HG02642 (cell line): Measurements from ENCODE around the gene TYMP.
"Not testable (repeated sequence)": the region's sequence is repeated elsewhere in the genome, so short reads cannot be mapped to it uniquely, and the experiment has no call there.

Experiments
- ATAC-seq: cut with Tn5 transposase; IDR thresholded peaks from one replicate; pipeline ENCODE4 v1.9.1; 2021; ENCODE audit warnings: mild to moderate bottlenecking; ENCODE audit not compliant: unreplicated experiment, poor library complexity

Gene TYMP

DNA sequence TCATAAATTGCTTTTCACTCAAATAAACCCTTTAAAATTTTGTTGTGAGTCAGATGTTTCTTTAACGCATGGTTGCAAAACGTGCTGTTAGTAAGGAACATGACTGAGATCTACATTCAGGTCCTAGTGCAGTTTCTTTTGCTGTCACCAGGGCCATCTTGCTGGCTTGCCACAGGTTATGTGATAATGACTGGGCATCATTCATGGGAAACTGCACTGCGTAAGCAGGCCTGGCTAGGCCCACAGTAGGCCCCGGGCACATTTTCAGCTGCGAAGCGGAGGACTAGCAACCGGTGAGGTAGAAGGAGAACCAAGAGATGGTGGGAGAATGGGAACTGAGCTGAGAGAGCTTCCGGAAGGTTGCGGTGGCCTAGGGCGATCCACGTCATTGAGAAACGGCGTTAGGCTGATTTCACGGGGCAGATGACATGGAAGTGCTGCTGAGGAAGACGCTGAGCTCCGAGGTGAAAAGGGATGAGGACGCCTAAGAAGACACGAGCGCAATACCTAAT, 12.7 kb upstream of the TYMP start:
- ATAC-seq, result no peak

DNA sequence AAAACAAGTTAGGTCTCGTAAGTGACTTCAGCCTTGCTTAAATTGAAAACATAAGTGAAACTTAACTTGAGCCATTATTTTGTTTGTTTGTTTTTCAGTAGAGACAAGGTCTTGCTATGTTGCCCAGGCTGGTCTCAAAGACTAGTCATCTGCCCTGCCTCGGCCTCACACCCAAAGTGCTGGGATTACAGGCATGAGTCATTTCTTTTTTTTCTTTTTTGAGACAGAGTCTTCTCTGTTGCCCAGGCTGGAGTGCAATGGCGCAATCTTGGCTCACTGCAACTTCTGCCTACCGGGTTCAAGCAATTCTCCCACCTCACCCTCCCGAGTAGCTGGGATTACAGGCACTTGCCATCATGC, 11.8 kb upstream of the TYMP start:
- ATAC-seq, result not testable (repeated sequence)

DNA sequence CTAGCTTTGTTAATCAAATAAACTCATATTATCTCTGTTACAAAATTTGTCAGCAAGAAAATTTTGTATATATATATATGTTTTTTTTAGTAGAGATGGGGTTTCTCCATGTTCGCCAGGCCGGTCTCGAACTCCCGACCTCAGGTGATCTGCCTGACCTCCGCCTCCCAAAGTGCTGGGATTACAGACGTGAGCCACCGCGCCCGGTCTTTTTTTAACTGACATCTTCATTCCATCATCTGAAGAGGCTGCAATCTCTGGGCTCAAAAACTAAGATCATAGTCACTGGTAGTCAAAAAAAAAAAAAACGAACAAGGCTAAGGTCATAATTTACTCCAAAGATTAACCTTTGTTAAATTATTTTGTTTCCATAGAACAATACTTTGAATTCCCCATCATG, 10.6 kb upstream of the TYMP start:
- ATAC-seq, result no peak

DNA sequence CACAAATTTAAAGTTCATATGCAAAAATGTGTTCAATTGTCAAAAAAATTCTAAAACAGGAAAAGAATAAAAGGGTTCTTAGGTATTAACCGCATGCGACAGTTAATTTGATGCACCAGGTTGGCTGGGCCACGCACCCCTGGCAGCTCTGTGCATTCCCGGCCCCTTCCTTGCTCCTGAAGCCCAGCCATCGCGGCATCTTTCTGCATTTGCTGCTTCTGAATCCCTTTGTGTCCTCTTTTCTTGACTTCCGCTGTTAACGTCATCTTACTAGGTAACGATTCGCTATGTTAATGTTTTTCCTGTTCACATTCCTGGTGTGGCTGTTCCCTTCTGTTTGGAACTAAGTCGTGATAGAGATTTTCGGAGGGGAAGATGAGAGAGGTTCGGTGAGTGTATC, 8.0 kb upstream of the TYMP start:
- no peak for ATAC-seq

DNA sequence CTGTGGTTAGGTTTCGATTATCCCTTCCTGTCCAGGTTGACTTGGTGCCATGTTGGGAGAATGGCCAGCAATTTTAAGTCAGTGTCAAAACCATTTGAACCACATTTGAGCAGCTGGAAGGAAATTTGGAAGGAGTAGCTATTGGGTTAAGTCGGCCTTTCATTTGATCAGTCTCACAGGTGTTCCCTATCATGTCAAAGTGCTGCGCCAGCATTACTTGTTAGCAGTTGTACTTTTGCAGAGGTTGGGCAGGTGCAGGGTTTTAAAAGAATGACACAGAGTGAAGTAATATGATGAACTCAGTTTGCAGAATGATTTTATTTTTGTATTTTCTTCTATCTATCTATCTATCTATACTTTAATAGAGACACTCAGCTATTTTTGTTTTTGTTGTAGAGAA, 6.4 kb upstream of the TYMP start:
- ATAC-seq, result no peak

DNA sequence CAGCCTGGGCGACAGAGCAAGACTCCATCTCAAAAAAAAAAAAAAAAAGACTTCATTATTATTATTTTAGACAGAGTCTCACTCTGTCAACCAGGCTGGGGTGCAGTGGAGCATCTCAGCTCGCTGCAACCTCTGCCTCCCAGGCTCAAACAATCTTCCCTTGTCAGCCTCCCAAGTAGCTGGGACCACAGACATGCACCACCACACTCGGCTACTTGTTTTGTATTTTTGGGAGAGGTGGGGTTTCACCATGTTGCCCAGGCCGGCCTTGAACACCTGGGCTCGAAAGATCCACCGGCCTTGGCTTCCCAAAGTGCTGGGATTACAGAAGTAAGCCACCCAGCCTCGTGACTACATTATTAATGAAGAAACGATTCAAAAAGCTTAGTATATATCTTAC, 5.3 kb upstream of the TYMP start:
- ATAC-seq, result no peak

DNA sequence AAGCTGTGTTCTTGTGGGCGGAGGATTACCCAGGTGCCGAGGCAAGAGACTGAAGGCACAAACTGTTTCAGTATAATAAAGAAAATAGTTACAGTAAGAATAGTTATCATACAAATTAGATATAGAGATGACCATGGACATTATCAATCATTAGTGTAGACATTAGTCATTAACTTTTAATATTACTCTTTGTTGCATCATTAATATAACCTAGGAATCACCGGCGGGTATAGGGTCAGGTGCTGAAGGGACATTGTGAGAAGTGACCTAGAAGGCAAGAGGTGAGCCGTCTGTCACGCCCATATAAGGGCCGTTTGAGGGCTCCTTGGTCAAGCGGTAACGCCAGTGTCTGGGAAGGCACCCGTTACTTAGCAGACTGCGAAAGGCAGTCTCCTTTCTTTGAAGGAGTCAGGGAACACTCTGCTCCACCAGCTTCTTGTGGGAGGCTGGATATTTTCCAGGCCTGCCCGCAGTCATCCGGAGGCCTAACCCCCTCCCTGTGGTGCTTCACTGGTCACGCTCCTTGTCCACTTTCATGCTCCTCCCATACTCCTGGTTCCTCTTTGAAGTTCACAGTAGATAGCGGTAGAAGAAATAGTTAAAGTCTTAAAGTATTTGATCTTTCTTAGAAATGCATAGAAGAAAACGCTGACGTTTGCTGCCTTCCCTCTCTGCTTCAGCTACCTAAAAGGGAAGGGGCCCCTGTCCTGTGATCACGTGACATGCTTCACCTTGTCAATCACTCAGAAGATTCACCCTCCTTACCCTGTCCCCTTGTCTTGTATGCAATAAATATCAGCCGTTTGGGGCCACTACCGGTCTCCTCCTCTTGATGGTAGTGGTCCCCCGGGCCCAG, 4.3 kb upstream of the TYMP start:
- not testable (repeated sequence) for ATAC-seq

DNA sequence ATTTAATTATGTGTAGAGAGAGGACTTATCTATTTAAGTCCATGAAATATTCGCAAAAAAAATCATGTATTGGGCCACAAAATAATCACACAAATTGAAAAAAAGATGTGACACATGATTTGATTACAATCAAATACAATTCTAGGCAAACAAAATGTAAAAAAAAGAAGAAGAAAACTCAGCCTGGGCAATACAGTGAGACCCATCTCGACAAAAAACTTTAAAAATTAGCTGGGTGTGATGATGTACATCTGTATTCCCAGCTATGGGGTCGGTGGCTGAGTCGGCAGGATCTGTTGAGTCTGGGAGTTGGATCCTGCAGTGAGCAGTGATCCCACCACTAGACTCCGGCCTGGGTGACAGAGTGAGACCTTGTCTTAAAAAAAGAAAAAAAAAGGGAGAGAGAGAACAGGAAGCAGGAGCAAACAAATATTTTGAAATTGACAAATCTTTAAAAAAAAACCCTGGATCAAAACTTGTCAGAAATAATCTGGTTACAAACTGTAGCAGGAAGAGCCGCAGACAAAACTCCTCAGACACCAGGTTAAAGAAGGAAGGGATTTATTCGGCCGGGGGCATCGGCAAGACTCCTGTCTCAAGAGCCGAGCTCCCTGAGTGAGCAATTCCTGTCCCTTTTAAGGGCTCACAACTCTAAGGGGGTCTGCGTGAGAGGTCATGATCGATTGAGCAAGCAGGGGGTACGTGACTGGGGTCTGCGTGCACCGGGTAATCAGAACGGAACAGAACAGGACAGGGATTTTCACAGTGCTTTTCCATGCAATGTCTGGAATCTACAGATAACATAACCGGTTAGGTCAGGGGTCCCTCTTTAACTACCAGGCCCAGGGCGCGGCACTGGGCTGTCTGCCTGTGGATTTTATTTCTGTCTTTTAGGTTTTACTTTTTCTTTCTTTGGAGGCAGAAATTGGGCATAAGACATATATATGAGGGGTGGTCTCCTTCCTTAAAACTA, 3.3 kb upstream of the TYMP start:
- ATAC-seq, result no peak

DNA sequence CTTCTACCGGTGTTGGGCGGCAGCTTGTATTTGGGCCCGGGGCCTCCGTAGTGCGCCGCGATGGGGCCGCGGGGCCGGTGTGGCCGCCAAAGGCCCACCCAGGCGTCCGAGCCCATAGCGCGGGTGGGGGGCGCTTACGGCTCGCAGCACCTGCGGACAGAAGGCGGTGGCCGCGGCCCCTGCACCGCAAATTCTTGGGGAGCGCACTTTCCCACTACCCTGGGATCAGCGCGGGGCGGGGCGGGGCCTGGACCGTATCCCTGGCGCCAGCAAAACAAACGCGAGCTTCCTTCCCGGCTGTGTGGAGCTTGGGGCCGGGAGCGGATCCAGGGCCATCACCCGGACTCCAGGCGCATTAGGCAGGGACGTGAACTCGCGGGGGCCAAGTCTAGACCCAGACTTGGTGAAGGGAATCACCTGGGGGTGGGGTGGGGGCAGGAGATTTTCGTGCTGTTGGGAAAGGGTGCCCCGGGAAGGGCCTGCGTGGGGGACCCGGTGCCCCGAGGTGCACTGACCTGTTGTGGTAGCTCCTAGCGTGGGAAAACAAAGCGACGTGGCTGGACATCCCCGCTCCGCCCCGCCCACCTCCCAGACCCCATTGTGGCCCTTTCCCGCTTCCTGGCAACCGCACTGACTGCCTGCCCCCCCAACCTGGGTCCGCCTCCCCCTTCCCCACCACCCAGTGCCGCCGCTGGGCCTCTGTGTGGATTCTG, 2.3 kb upstream of the TYMP start:
- no peak for ATAC-seq

DNA sequence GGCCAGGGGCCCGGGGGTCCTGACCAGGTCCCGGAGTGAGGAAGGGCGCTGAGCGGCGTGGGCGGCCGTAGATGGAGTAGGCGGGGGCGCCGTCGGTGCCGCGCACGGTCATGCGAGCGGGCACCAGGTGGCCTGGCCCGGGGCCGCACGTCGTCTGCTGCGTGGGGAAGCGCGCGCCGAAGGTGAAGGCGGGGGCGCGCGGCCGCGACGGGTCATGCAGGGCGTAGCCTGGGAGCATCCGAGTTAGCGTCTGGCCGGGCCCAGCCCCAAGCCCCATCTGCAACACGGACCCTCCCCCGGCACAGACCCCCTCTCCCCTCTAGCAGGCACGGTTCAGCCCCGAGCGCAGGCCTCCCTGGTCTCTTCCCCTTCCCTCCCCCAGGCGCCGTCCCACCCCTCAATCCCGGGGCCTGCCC, 1.7 kb upstream of the TYMP start:
- ATAC-seq, result peak; percentile 30

DNA sequence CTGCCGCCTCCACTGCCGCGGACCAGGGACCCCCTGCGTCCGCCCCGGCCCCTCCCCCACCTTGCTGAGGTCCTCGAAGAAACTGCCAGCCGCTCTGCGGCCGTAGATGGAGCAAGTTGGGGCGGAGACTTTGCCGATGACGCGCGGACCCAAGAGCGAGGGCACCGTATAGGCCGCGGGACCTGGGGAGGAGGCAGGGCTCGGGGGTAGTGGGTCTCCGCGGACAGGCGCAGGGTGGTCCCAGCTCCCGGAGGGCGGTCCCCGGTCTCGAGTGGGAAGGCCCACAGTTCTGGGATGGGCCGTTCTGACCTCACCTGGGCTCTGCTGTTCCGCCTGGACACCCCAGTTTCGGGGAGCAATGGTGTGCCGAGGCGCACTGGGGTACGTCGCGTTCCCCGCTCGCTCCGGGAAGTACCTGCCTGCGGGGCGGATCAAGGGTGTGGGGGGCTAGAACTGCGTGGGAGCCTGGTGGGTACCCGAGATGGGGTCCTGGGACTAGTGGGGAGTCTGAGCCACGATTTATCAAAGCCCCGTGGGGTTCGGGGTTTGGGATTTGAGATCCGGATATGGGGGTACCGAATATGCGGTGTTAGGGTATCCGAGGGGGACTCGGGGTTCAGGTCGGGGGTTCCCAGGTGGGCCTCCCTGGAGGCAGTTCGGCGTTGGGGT, 1.2 kb upstream of the TYMP start:
- peak; percentile 20 for ATAC-seq

DNA sequence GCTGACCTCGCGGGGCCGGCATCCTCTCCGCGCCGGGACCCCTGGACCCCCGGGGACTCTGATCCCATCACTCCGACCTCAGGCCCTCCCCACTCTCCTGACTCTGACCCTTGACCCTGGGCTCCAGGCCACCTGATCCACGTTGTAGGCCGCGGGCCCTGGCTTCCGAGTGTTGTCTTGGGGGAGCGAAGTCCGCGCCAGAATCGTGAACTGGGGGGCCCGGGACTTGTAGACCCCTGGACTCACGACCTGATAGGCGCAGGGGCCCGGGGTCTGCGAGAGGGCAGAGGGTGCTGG, 716 bp upstream of the TYMP start:
- ATAC-seq, result peak; percentile 0

DNA sequence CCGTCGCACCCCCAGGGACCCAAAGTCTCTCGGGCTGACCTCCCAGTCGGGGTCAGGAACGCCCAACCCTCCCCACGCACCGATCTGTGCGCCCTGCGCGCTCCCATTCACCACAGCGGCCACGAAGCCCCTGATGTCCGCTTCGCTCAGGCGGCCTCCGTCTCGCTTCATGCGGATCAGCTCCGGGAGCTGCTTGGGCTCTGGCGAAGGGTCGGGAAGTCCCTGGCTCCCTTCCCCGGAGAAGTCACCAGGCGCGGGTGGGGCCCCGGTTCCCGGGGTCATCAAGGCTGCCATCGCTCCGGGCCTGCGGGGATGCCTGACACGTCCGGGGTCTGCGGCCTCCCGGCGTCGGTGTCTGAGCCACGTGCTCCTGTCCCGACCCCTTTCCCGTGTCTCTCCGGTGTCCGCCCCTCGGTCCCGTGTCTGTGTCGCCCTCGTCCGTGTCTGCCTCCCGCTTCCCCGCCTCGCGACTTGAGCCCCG, 356 bp downstream of the TYMP start:
- ATAC-seq, result no peak

DNA sequence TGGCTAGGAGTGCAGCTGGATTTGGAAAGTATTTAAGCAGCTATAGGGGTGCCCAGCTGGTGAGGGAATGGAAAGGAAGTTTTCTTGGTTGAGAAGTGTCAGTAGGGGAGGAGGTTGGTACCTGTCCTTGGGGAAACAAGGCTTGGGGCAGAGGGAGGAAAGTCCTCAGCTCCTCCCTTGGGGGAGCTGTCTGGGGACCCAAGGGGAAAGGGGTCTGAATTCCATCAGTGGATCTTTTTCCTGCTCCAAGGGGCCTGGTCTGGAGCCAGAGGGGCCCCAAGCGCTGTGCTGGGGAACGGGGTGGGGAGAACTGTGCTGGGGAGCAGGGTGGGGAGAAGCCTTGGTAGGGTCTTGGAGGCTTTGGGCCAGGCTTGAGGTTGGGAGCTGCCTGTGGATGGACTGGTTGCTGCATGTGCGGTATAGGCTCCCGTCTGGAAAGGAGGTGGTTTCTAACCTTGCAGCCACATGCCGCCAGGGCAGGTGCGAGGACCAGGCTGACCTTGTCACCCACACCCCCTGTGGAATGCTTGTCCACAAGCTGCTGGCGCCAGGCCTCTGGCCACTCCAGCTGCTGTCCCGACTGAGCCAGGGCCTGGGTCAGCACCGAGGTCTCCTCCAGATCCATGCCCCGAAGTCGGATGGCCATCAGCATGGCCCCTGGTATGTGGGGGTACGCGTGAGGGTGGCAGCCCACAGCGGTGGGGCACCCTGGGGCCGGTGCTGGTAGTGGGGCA, 963 bp downstream of the TYMP start:
- no peak for ATAC-seq

DNA sequence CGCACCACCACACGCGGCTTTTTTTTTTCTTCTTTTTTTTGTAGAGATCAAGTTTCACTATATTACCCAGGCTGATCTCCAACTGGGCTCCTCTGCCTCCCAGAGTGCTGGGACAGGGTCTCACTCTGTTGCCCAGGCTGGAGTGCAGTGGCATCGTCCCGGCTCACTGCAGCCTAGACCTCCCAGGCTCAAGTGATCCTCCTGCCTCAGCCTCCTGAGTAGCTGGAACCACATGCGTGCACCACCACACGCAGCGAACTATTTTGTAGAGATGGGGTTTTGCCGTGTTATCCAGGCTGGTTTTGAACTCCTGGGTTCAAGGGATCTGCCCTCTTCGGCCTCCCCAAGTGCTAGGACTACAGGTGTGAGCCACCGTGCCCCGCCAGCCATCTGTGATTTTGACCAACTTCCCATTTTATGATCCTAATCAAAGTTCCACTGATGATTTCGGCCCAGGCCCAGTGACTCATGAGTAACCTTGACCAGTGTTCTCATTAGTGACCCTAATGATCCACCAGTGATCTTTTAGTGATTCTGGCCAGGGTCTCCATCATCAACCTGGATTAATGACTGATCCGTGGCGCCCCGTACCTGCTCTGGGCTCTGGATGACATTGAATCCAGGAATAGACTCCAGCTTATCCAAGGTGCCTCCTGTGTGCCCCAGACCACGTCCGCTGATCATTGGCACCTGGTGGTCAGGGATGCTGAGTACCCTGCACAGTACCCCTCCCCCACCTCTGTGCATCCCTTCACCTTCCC, 1.7 kb downstream of the TYMP start:
- ATAC-seq, result no peak

DNA sequence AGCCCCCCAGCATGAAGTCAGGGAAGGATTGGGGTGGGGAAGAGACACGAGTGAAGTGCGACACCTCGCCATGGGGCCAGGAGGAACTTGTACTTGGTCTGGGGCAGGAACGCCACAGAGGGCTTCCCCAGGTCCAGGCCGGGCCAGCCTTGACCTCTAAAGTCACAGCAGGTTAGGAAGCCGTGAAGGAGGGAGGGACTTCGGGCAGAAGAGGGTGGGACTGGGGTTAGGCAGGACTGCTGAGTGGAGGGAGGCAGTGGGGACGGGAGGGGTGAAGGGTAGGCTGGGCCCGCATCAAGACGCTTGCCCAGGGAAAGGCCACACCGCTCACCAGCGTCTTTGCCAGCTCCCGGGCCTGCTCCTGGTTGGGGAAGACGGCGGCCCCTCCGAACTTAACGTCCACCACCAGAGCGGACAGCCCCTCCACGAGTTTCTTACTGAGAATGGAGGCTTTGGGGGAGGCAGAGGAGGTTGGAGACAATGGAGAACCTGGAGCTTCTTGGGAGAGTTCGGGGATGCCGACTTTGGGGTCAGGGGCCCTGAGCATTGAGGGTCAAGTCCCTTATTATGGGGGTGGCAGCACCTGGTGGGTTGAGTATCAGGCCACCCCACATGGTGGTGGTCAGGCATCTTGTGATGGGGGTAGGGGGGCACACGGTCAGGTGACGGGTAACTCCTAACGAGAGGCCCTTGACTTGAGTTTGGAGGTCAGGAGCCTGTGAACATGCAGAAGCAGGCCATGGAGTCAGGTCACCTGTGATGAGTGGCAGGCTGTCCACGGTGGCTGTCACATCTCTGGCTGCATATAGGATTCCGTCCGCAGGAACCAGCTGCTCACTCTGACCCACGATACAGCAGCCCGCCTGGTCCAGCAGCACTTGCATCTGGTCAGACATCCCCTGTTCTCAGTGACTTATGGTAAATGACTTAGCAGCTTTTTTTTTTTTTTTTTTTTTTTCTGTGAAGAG, 2.7 kb downstream of the TYMP start:
- ATAC-seq, result no peak

DNA sequence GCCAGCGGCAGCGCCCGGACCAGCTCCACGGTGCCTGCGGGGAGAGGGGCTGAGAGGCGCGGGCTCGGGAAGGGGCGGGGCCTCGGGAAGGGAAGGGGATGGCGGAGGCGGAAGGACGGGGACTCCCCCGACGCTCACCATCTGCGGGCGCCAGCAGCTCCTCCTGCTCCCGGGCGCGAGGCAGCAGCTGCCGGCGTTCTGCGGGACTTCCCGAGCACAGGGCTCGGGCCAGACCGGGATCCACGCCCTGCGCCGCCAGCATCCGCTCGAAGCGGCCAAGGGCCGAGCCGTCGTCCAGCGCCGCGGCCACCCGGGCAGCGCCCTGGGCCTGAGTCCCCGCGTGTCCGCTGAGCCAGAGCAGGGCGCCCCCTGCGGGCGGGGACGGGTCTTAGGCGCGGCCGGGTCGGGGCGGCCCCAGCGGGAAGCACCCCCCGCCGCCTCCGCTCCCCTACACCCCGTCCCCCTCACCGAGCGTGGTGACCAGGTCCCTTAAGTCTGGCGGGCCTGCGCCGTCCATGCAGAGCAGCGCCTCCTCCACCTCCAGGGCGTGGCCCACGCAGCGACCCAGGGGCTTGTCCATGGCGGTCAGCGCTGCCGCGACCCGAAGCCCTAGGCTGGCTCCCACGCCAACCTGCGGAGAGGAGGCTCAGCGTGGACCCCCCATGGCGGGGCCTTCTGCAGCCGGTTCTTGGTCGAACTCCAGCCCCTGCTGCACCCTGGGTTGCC, 3.5 kb downstream of the TYMP start:
- peak; percentile 37 for ATAC-seq
